Right renal pelvis (tissue), 4 donors: ENCODE measurements around the gene RAD51B. TPM values are rescaled to one million over a fixed set of nuclear protein-coding genes. Genes with fewer than 3 reads are reported as not detected.
A peak's percentile ranks its signal among the peaks of the same experiment; 100 is the strongest.

Source experiments
- DNase-seq, 4 donors: peaks; one replicate each; pipeline ENCODE4 v3.0.0-alpha.2; 2013; ENCODE audit warnings: low read depth in 4 of 4, low spot score in 3 of 4, missing footprints in 1 of 4
- polyA plus RNA-seq, 4 donors: library from polyadenylated mRNA; unstranded; fragments of 120-200 nt; gene quantifications; one replicate each; pipeline ENCODE4 v1.2.1, GENCODE V29; 2013; ENCODE audit not compliant: insufficient read length in 4 of 4

RAD51B gene
- polyA plus RNA-seq, 4 donors, result 10.7 to 11.6 (median 11.3) TPM

GRCh38 chr14:68630611-68631393 lies 811.2 kb downstream of the RAD51B start:
- no peak for DNase-seq

GRCh38 chr14:68631394-68632053 lies 811.9 kb downstream of the RAD51B start:
- no peak for DNase-seq

- no peak for DNase-seq
These were observed 812.7 kb downstream of the RAD51B start for GRCh38 chr14:68632054-68632895.

GRCh38 chr14:68633131-68633991 lies 813.8 kb downstream of the RAD51B start:
- peak in 1 of 4 donors; percentile 72 for DNase-seq

- DNase-seq, result no peak
These were observed 814.8 kb downstream of the RAD51B start for GRCh38 chr14:68634332-68634731.

- DNase-seq, result no peak
These were observed 815.5 kb downstream of the RAD51B start for GRCh38 chr14:68634874-68635595.

- no peak for DNase-seq
These were observed 817.0 kb downstream of the RAD51B start for GRCh38 chr14:68636597-68636996.

GRCh38 chr14:68637106-68638021 lies 817.8 kb downstream of the RAD51B start:
- no peak for DNase-seq

GRCh38 chr14:68638141-68638999 lies 818.8 kb downstream of the RAD51B start:
- DNase-seq, result no peak

- no peak for DNase-seq
These were observed 819.6 kb downstream of the RAD51B start for GRCh38 chr14:68639000-68639757.

GRCh38 chr14:68639758-68640574 lies 820.4 kb downstream of the RAD51B start:
- no peak for DNase-seq

GRCh38 chr14:68643673-68644072 lies 824.1 kb downstream of the RAD51B start:
- no peak for DNase-seq

GRCh38 chr14:68644101-68644500 lies 824.5 kb downstream of the RAD51B start:
- DNase-seq, result no peak

- DNase-seq, result no peak
These were observed 825.8 kb downstream of the RAD51B start for GRCh38 chr14:68645371-68645770.

- no peak for DNase-seq
These were observed 830.1 kb downstream of the RAD51B start for GRCh38 chr14:68649476-68650189.
